Measurements from ENCODE around the gene TTLL5. TPM values are rescaled to one million over a fixed set of nuclear protein-coding genes. Genes with fewer than 3 reads are reported as not detected.

TTLL5 gene, protein sequence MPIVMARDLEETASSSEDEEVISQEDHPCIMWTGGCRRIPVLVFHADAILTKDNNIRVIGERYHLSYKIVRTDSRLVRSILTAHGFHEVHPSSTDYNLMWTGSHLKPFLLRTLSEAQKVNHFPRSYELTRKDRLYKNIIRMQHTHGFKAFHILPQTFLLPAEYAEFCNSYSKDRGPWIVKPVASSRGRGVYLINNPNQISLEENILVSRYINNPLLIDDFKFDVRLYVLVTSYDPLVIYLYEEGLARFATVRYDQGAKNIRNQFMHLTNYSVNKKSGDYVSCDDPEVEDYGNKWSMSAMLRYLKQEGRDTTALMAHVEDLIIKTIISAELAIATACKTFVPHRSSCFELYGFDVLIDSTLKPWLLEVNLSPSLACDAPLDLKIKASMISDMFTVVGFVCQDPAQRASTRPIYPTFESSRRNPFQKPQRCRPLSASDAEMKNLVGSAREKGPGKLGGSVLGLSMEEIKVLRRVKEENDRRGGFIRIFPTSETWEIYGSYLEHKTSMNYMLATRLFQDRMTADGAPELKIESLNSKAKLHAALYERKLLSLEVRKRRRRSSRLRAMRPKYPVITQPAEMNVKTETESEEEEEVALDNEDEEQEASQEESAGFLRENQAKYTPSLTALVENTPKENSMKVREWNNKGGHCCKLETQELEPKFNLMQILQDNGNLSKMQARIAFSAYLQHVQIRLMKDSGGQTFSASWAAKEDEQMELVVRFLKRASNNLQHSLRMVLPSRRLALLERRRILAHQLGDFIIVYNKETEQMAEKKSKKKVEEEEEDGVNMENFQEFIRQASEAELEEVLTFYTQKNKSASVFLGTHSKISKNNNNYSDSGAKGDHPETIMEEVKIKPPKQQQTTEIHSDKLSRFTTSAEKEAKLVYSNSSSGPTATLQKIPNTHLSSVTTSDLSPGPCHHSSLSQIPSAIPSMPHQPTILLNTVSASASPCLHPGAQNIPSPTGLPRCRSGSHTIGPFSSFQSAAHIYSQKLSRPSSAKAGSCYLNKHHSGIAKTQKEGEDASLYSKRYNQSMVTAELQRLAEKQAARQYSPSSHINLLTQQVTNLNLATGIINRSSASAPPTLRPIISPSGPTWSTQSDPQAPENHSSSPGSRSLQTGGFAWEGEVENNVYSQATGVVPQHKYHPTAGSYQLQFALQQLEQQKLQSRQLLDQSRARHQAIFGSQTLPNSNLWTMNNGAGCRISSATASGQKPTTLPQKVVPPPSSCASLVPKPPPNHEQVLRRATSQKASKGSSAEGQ (N-terminal part only)
- total RNA-seq: 17.5 TPM
- long read RNA-seq, full-length matches to known transcripts: 1 of 8 reads
- long read RNA-seq, partial matches to known transcripts: 3 of 8 reads
- long read RNA-seq, other reads (novel, unspliced or antisense): 4 of 8 reads

DNA sequence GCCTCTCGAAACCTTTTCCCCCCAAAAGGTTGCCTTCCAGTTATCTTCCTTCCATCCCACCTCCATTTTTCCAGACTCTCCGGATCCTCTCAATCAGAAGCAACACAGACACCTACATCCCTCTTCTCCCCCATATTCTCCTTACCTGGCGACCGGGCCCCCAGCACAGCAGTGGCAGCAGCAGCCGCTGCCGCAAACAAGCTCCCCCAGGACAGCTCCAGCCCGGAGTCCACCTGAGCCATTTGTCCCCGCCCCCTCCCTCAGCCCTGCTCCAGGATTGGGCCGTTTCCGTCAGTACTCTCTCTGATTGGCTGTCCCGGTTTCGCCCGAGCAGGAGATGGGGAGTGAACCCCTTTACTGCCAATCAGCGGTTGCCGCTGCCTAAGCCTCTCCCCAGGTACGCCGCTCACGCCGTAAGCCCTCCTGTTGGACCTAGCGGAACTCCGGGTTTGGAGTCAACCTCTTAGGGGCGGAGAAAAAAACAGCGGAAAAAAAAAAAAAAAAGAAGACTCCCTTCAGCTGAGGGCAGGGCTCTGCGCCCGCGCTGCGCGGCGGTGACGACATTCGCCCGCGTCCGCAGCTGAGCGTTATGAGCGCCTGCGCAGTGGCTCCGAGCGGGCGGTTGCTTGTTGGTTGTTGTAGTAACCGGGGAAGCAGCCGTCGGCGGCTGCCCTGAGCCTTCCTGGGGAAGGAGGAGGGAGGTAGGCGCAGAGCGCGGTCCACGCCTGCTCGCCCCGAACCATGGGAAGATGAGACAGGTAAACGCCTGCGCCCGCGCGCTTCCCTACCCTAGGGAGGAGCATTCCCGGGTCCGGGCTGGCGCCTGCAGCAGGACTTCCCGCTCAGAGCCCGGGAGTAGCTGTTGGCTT, at the start of gene TTLL5, which contains the start of gene ERG28:
TTLL5 (plus strand) TSS at position 617 of the 869 bp plus-strand sequence. CDS start 1,904 bp downstream, outside the sequence.
ERG28 (minus strand) TSS at position 247 of the 869 bp plus-strand sequence. CDS start 3,374 bp downstream, outside the sequence.
- peak; percentile 97 for DNase-seq (ENCODE audit: low spot score)
- intact Hi-C loops (cut with DNase I): no loop called here

DNA sequence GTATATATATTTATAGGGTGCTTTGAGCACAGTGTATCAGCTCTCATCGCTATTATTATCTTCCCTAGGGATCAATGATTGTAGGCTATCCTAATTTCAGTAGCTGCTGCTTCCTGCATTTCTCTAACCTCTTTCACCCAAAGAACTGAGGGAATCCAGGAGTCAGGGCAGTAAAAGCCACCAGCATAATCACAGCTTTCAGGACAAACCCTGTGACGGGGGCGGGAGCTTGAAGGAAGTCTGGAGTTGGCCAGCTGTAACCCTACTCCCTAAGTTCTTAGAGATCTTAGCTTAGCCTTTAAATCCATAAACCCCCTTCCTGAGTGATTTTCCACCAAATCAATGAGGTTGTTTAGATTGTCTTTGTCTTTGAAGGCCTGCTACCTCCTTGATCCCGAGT, 48.9 kb upstream of the TTLL5 start:
- intact Hi-C loops (cut with DNase I): no loop called here
- no peak for DNase-seq (ENCODE audit: low spot score)

DNA sequence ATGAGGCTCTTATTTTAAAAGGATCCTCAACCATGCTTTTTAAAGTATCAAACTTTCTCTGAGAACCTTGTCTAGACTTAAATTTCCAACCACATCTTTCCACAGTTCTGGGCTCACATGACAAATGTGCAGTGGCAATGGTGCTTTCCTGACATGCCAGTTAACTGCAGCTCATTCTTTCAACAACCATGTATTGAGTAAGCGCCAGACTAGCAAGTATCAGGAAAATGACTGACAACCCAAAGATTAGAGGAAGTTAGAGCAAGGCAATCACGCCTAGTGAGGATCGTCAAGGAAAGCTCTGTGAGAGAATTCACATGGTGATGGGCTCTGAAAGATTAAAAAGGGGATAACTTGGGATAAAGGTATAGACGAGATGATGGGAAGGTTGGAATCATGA, 46.9 kb upstream of the TTLL5 start:
- DNase-seq (ENCODE audit: low spot score): no peak
- intact Hi-C loops (cut with DNase I): no loop called here

DNA sequence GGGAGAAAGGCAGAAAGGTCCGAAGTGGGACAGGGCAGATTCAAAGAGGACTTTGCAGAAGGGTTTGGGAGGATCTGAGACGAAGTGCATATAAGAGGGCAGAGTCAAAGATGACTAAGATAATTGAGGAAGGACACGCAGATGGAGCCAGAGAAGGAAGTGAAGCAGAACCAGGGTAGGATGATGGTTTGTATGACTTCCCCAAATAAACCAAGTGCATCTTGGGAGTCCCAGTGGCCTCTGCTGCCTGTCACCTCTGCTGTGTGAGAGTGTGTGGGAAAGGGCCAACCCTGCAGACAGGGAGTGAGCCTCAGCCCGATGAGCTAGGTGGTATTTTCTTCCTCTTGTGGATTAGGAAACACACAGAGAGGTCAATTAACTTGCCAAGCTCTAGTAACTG, 45.8 kb upstream of the TTLL5 start:
- intact Hi-C loops (cut with DNase I): no loop called here
- DNase-seq (ENCODE audit: low spot score): no peak

DNA sequence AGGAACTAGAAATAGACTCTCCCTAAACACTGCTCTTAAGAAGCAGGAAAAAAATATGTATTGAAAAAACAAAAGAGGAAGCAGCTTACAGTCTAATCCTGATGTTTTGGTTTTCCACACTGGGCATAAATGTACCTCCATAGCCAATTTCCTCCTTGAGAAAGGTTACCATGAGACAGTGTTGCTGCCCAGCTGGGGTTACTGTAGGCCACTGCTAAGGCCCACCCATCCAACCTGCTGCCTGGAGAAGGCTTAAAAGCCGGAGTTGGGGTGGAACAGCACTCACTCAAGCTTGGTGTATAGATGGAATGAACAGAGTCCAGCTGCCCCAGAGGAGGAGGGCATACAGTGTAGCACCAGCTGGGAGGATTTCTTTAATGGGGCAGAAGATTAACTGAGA, 41.5 kb upstream of the TTLL5 start:
- intact Hi-C loops (cut with DNase I): no loop called here
- DNase-seq (ENCODE audit: low spot score): no peak

DNA sequence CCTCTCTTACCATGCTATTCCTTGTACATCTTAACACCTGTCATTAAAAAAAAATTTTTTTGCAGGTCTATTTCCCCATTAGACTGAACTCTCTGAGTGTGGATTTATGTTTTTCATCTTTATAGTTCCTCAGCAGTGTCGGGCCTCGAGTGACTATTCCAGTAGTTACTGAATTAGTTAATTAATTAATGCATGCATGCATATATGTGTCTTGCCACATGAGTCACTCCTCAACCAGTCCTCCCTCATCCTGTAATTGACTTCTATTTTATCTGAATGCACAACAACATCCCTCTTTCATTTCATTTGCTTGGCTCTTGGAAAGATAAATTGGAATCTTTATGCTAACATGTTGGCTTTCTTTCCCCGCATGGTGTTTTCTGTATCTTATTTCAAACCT, 36.0 kb upstream of the TTLL5 start:
- DNase-seq (ENCODE audit: low spot score): no peak
- intact Hi-C loops (cut with DNase I): no loop called here

DNA sequence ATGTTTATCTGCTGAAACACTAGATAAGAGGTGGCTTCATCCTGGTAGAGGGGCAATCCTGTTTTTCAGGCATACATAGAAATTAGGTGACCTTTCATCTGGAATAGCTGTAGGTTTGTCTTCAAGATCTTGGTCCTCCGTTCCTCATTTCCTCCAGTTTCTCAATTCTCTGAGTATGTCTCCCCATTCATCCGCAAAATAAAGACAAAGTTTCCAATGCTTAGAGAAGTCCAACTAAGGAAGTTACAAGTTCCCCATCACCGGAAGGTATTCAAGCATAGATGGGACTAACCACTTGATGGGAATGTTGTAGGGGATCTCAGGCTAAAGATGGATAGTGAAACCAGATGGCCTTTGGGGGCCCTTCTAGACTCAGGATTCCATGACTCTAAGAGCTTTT, 34.6 kb upstream of the TTLL5 start:
- no peak for DNase-seq (ENCODE audit: low spot score)
- intact Hi-C loops (cut with DNase I): no loop called here

DNA sequence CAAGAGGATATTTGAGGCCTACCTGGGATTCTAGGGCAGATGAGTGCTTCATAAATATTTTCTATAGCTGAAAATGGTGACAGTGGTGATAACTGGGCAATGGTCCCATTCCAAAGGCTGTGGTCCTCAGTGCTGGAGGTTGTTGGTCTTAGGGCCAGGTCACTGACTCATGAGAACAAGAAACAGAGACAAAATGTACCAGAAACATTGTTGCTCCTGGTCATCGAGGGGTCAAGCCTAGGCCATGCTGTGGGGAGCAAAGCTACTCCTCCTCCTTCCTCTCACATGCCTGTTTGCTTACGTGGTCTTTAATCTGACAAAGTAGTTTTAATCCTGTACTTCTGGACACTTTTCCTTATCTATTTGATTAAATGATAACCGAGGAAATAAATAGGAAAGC, 34.2 kb upstream of the TTLL5 start:
- intact Hi-C loops (cut with DNase I): no loop called here
- no peak for DNase-seq (ENCODE audit: low spot score)

DNA sequence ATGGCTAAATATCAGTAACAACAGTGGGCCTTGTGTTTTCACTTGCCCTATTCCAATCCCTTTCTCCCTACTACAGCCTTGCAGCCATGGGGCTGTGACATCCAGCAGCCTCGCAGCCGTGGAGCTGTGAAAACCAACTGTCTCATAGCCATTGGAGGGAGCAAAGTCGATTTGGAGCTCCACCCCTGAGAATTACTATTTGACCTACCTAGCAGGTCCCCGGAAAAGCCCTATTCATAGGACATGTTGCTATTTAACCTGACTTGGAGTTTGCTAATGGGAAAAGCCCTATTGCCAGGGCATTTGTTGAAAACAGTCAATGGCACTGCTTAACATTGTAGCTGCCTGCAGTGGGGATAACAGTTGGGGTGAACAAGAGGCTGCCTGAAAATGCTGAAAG, 33.6 kb upstream of the TTLL5 start:
- intact Hi-C loops (cut with DNase I): no loop called here
- DNase-seq (ENCODE audit: low spot score): no peak

DNA sequence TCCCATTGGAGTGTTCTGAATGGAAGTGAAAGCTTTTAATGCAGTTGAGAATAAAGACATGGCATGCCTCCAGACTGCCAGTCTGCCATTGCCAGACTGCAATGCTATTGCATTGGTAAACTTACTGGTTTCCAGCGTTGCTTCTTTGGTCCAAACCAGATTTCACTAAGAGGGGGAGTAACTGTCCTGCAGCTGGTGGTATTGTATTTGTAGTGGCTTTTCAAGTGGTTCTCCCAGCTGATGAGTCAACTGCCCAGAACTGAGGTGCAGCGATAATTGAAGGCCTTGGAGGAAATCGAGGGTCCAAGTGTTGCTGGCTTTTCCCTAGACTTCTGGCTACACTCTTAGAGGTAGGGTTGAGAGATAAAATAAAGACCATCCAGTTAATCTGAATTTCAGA, 32.2 kb upstream of the TTLL5 start:
- DNase-seq (ENCODE audit: low spot score): no peak
- intact Hi-C loops (cut with DNase I): no loop called here

DNA sequence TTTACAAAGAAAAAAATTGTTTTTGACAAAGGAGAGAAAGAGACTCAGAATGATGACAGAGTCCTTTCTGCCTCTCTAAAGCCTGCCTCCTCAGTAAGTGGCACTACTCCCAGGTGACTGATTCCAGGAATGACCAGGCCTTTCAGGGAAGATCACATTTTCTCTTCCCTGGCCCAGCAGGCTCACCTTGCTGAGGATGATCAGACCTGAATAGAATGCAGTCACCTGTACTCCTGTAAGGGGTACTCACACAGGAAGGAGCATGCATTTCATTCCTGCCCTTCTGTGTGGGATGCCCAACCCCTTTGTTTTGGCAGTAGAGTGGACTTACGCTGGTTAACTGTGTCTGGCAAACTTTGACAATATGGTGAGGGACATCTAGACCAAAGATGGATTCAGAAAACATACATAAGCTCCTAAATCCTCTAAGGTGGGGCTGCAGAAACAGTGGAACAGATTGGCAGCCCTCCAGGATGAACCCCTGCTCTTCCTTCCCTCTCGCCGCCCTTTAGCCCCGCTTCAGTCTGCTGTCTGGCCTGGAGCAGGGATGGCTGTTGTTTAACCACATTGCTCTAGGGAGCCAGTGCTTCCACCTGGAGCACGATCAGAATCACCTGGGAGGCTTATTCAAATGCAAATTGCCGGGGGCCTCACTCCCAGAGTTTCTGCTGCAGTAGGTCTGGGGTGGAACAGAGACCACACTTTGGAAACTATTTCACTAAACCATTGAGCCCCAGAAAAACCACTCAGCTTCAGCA, 30.2 kb upstream of the TTLL5 start:
- DNase-seq (ENCODE audit: low spot score): no peak
- intact Hi-C loops (cut with DNase I): no loop called here

DNA sequence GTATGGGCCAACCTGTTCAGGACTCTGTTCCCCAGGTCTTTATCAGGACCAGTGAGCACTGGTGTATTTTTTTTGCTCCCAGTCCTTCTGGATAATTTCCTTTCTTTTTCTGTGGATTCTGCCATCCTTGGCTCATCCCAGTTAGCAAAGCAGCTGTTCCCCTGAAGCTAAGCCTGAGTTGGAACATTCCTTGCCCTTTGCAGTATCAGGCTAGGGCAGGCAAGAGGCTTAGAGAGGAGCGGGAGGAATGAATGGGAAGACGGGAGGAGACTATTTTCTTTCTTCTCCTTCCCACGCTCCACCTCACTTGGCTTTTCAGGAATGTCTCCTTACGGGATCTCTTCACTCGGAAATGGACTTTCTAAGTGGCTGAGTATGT, 29.6 kb upstream of the TTLL5 start:
- DNase-seq (ENCODE audit: low spot score): no peak
- intact Hi-C loops (cut with DNase I): no loop called here

DNA sequence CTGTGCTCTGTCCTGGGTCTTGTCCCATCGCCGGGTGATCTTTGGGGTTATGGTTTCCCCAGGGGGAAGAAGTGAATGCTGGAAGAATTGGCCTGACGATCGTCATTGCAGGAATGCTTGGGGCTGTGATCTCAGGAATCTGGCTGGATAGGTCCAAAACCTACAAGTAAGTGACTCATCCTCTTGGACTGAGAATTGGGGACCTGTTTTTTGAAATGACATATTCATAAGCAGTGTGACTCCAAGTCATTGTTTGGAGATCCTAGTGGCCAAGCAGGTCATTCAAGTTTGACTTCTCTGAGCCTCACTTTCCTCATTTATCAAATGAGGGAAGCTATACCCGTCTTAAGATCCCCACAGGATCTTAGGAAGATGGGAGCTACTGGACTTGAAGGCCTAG, 26.2 kb upstream of the TTLL5 start:
- intact Hi-C loops (cut with DNase I): no loop called here
- DNase-seq (ENCODE audit: low spot score): no peak

DNA sequence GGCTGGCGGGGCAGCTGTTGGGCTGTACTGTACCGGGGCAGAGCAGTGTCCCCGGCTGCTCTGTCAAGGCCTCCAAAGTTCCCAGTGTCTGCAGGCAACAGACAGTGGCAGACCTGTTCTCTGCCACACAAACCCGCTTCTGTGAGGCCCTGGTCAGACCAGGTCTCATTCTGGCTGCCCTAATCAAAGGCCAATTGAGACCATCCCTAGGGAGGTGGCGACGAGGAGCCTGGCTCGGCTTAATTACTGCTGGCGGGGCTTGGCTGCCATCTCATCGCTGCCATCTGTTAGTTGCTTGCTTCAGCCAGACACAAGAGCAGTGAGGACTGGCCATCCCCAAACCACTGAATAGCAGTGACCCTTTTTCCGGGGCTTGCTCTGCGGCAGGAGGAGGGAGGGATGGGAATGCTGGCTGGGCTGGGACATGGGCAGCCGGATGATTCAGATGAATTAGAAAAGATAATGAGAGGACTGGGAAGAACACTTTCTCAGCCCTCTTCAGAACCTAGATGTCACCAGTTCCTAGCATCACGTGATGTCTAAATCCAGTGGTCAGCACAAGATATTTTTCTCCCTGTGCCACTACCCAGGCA, 24.9 kb upstream of the TTLL5 start:
- intact Hi-C loops (cut with DNase I): no loop called here
- DNase-seq (ENCODE audit: low spot score): no peak

DNA sequence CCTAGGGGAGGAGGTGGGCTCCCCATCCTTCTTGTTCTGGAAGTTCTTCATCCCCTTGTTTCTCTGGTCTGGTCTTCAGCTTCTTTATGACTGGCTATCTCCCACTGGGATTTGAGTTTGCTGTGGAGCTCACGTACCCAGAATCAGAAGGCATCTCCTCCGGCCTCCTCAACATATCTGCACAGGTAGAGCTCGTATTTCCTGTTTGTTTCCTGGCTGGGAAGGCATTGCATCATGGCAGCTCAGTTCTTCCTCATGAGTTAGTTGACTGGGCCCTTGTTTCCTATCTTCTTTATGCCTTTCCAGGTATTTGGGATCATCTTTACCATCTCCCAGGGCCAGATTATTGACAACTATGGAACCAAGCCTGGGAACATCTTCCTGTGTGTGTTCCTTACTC, 20.2 kb upstream of the TTLL5 start:
- intact Hi-C loops (cut with DNase I): no loop called here
- no peak for DNase-seq (ENCODE audit: low spot score)

DNA sequence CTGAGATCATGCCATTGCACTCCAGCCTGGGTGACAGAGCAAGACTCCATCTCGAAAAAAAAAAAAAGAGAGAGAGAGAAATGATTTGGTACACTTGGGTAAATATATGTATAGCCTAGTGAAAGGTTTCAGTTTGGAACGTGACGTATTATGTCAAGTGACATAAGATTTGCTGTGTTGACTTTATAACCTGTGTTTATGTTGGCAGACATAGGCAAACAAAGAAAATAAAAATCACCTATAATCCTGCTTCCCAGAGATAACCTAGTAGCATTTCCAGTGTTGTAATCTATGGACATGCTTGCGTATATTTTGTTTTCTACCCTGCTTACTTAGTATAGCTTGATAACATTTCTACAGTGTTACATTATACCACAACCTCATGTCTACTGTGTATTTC, 17.1 kb upstream of the TTLL5 start:
- intact Hi-C loops (cut with DNase I): no loop called here
- no peak for DNase-seq (ENCODE audit: low spot score)

DNA sequence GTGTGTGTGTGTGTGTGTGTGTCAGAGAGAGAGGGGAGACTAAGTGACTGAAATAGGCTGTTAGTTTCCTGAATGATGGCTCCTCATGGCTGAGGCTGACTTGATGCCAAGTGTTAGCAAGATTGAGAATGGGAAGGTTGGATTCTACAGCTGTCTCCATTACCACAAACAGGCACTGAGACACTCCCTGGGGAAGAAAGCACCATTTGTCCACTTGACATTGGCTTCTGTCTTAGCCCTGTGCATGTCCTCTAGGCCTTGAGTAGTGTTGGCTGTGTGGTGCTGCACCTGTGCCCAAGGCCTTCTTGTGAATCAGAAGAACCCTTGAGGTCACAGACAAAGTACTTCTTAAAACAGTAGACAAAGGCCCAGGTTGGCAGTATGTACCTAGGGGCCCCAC, 16.0 kb upstream of the TTLL5 start:
- intact Hi-C loops (cut with DNase I): no loop called here
- no peak for DNase-seq (ENCODE audit: low spot score)

DNA sequence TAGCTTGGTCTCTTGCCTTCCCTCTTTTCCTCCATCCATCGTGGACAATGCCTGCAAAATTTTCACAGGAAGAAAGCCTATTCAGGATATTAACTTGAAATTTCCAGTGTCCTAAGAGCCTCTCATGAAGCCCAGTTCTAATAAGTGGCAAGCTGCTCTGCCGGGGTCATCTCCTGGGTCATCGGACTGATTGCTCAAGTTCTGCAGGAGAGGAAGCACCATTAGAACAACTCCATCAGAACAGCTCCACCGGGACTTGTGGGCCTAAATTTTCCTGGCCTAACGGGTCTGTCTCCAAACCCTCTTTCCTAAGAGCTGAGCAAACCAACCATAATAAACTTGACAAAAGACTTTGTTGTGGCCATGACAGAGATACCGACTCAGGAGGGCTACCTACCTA, 14.3 kb upstream of the TTLL5 start:
- intact Hi-C loops (cut with DNase I): no loop called here
- DNase-seq (ENCODE audit: low spot score): no peak
